ENCODE data around the gene HTRA3.

Gene HTRA3

GRCh38 chr4:8235224-8235623, 34.3 kb upstream of the HTRA3 start:
- DNase-seq, result no peak

- DNase-seq, result no peak
Measured at GRCh38 chr4:8235686-8236085, 33.9 kb upstream of the HTRA3 start.

- no peak for DNase-seq
Measured at GRCh38 chr4:8236106-8236919, 33.2 kb upstream of the HTRA3 start.

- no peak for DNase-seq
Measured at GRCh38 chr4:8236920-8237195, 32.7 kb upstream of the HTRA3 start.

- no peak for DNase-seq
Measured at GRCh38 chr4:8237256-8237989, 32.1 kb upstream of the HTRA3 start.

GRCh38 chr4:8238036-8238511, 31.5 kb upstream of the HTRA3 start:
- peak; percentile 29 for DNase-seq

- DNase-seq, result no peak
Measured at GRCh38 chr4:8238515-8239053, 31.0 kb upstream of the HTRA3 start.

- no peak for DNase-seq
Measured at GRCh38 chr4:8239226-8239625, 30.3 kb upstream of the HTRA3 start.

- no peak for DNase-seq
Measured at GRCh38 chr4:8239661-8240060, 29.9 kb upstream of the HTRA3 start.

- DNase-seq, result no peak
Measured at GRCh38 chr4:8240211-8241041, 29.1 kb upstream of the HTRA3 start.

- no peak for DNase-seq
Measured at GRCh38 chr4:8241211-8241779, 28.3 kb upstream of the HTRA3 start.

GRCh38 chr4:8241895-8242696, 27.5 kb upstream of the HTRA3 start:
- peak; percentile 82 for DNase-seq

GRCh38 chr4:8242782-8243560, 26.6 kb upstream of the HTRA3 start:
- DNase-seq, result no peak

- DNase-seq, result no peak
Measured at GRCh38 chr4:8244001-8244757, 25.4 kb upstream of the HTRA3 start.

- DNase-seq, result no peak
Measured at GRCh38 chr4:8244931-8245460, 24.6 kb upstream of the HTRA3 start.

GRCh38 chr4:8245884-8246833, 23.4 kb upstream of the HTRA3 start:
- no peak for DNase-seq

- DNase-seq, result no peak
Measured at GRCh38 chr4:8247047-8247930, 22.3 kb upstream of the HTRA3 start.

- no peak for DNase-seq
Measured at GRCh38 chr4:8248091-8248490, 21.5 kb upstream of the HTRA3 start.

All from activated CD4-positive, alpha-beta T cell treated with anti-CD3 and anti-CD28 coated beads, Interleukin-2, amount 50 U/mL, for 1 hour (primary cell).